ENCODE results near the gene ST6GALNAC6. TPM values are rescaled to one million over a fixed set of nuclear protein-coding genes. Genes with fewer than 3 reads are reported as not detected.

The ST6GALNAC6 gene
- total RNA-seq, 1 donor from 2014 or later, result 31.1 TPM

GRCh38 chr9:127875306-127875966 lies 24.0 kb downstream of the ST6GALNAC6 start:
- H3K27ac Mint-ChIP-seq, result no peak overlapping the region
- H3K4me3 Mint-ChIP-seq (ENCODE audit: low read depth), result no peak overlapping the region

GRCh38 chr9:127874301-127875221 lies 24.8 kb downstream of the ST6GALNAC6 start:
- Mint-ChIP-seq H3K27me3 (no peaks in the 10 kb centered on the region), H3K27ac (no peak overlapping the region), H3K4me1 (ENCODE audit: low read depth) (peaks cover 2% of the 10 kb centered on the region), H3K9me3 (ENCODE audit: low read depth) (no peaks in the 10 kb centered on the region), H3K36me3 (ENCODE audit: insufficient read depth) (peaks cover 4% of the 10 kb centered on the region), H3K4me3 (ENCODE audit: low read depth) (no peak overlapping the region)
- no peak for DNase-seq (ENCODE audit: low spot score, unreplicated experiment)
- TF ChIP-seq CTCF (IDR thresholded peaks at IDR 0.05; ENCODE audit: unreplicated experiment), result no peak

More at GRCh38 chr9:127875306-127875966, 24.0 kb downstream of the ST6GALNAC6 start:
- Mint-ChIP-seq H3K9me3 (ENCODE audit: low read depth) (no peaks in the 10 kb centered on the region), H3K27me3 (no peaks in the 10 kb centered on the region), H3K4me1 (ENCODE audit: low read depth) (peaks cover 2% of the 10 kb centered on the region), H3K36me3 (ENCODE audit: insufficient read depth) (peaks cover 4% of the 10 kb centered on the region)
- TF ChIP-seq CTCF (IDR thresholded peaks at IDR 0.05; ENCODE audit: unreplicated experiment), result no peak
- no peak for DNase-seq (ENCODE audit: low spot score, unreplicated experiment)

GRCh38 chr9:127873886-127874285 lies 25.5 kb downstream of the ST6GALNAC6 start:
- peaks cover 4% of the 10 kb centered on the region for H3K36me3 Mint-ChIP-seq (ENCODE audit: insufficient read depth)
- no peaks in the 10 kb centered on the region for H3K27me3 Mint-ChIP-seq
- no peak for TF ChIP-seq CTCF (IDR thresholded peaks at IDR 0.05; ENCODE audit: unreplicated experiment)
- peaks cover 2% of the 10 kb centered on the region for H3K4me1 Mint-ChIP-seq (ENCODE audit: low read depth)
- no peak overlapping the region for H3K27ac Mint-ChIP-seq
- DNase-seq (ENCODE audit: low spot score, unreplicated experiment), result no peak
- H3K9me3 Mint-ChIP-seq (ENCODE audit: low read depth), result no peaks in the 10 kb centered on the region
- no peak overlapping the region for H3K4me3 Mint-ChIP-seq (ENCODE audit: low read depth)

GRCh38 chr9:127873223-127873691 lies 26.1 kb downstream of the ST6GALNAC6 start:
- H3K27me3 Mint-ChIP-seq, result no peaks in the 10 kb centered on the region
- peaks cover 4% of the 10 kb centered on the region for H3K36me3 Mint-ChIP-seq (ENCODE audit: insufficient read depth)
- no peak overlapping the region for H3K27ac Mint-ChIP-seq
- DNase-seq (ENCODE audit: low spot score, unreplicated experiment), result no peak
- H3K4me1 Mint-ChIP-seq (ENCODE audit: low read depth), result peaks cover 2% of the 10 kb centered on the region
- no peak overlapping the region for H3K4me3 Mint-ChIP-seq (ENCODE audit: low read depth)
- no peaks in the 10 kb centered on the region for H3K9me3 Mint-ChIP-seq (ENCODE audit: low read depth)
- TF ChIP-seq CTCF (IDR thresholded peaks at IDR 0.05; ENCODE audit: unreplicated experiment), result no peak
